Activated CD8-positive, alpha-beta memory T cell treated with anti-CD3 and anti-CD28 coated beads for 4 hours (primary cell): ENCODE results near the gene NGDN.

Experiments
- DNase-seq, 2 donors: peaks; one replicate each; pipeline ENCODE4 v3.0.0-alpha.2; 2020; ENCODE audit warnings: low read depth in 2 of 2

NGDN gene

GRCh38 chr14:23470947-23471346 is 1.4 kb downstream of the NGDN start:
- no peak for DNase-seq

GRCh38 chr14:23478109-23478759 is 8.7 kb downstream of the NGDN start:
- peak; percentile 15 to 33 for DNase-seq

DNA sequence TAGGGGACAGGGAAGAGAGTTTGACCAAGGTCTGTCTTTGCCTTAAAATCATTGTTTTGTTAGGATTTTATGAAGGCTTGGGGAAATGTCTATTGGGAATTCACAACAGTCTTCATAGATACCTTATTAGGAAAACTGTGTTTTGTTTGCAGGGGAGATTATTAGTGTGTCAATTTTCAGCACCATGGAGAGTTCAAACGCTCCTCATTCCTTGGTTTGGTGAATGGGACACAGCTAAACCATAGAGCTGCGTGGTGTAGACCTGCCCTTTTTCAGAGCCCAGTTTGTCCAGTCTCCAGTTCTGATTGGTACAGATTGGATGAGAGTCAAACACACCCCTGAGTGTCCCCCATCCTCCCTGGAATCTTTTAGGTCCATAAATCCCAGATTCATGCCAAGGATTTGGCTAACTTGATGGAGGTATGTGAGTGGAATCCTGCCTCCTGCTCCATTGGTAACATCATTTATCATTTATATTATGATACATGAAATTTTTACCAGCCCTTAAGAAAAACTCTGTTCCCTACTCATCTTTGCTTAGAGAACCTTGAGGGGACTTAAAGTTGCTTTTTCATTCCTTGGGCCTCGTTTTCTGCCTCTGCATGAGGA is 12.0 kb downstream of the NGDN start:
- DNase-seq, result no peak

- DNase-seq, result no peak
Observed at GRCh38 chr14:23481979-23482822, 12.7 kb downstream of the NGDN start.

GRCh38 chr14:23482823-23483148 is 13.3 kb downstream of the NGDN start:
- no peak for DNase-seq

DNA sequence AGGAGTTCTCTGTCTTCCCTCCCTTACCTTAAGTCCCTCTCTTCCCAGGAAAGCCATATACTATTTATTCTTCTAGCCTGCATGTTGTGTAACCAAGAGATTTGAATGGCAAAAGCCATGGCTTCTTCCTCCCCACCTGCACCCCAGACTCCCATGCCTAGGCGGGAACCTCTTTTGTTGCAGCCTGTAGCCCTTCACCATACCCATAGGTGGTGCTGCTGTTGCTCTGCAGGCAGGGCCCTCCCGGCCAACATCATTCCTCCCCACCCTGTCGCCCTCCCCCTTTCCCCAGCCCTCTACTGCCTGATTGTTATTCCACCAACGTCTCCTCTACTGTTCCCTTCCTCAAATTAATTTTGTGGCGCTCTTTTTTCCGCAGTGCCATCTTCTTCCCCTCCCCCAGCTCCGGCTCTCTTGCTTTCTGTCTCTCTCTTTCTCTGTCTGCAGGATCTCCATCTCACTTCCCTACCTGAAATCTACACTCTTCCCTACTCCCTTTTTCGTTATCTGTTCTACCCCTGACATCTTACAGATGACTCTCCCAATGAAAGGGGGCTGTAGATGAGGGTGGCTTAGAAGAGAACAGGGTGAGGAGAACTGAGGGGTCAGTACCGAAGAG is 13.8 kb downstream of the NGDN start:
- no peak for DNase-seq

- no peak for DNase-seq
Observed at GRCh38 chr14:23485326-23485725, 15.8 kb downstream of the NGDN start.

DNA sequence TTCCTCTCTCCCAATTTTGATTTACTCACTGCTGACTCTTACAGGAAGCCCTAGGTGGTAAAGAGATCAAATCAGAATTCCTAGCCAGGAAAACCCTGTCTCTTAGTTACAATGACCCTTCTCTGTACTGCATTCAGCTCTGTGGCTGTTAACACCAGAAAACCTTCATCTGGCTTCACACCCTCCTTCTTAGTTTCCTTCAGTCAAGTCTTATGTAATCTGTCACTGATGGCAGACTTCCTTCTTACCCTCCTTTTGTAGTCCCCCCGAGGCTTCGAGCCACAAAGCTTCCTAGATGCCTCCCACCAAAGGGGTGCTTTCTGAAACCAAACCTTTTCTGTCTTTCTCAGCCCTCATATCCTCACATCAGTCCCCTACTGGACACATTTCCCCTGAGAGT is 16.5 kb downstream of the NGDN start:
- no peak for DNase-seq

DNA sequence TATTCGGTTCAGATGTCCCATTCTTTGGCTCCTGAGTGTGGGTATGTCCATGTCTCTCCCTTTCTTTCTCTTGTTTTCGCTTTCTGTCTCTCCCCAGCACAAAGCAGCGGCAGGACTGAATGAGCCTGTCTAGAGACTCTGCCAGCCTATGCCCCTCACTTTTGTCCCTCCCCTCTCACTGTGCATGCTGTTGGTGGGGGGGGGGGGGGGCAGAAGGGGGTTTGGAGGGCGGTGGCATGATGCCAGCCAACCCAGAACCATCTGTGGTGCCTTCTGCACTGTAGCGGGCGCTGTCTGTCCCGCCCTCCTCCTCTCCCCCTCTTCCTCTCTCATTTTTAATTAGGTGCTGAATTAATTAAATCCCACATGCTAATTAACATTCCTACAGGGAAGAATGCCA is 17.7 kb downstream of the NGDN start:
- DNase-seq, result no peak

- no peak for DNase-seq
Observed at GRCh38 chr14:23492618-23493272, 23.2 kb downstream of the NGDN start.

GRCh38 chr14:23494223-23494622 is 24.7 kb downstream of the NGDN start:
- no peak for DNase-seq

GRCh38 chr14:23512156-23512555 is 42.7 kb downstream of the NGDN start:
- DNase-seq, result no peak

DNA sequence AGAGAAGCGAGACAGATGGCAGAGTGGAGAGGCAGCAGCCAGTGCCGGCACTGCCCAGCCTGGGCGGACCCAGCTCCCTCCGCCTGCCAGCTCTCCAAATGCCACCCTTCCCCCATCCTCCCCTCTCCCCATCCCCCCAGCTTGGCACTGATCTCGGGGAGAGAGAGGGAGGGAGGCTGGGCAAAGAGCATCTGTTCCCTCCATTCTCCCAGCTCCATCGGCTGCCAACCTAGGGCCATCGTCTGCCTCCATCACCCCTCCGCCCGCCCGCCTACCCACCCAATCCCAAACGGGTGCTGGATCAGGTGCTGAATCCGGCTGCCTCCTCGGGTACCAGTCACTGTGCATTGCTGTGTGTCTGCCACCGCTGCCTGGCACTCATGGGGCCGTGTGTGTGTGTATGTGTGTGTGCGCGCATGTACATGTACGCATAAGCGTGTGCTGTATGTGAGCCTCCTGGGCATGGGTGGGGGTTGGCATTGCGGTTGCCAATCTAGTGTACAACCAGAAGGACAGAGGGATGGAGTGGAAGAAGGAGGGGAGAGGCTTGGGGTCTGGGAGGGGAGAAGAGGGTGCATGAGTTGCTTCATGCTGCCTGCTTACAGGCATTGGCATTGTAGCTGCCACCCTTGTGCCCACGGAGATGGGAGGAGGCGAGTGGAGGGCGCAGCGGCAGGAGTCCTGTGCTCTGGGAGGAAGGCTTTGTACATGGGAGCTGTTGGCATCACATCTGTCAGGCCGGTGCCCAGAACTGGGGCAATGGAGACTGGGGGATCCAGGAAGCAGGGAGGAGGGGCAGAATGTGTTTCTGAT is 43.7 kb downstream of the NGDN start:
- no peak for DNase-seq

GRCh38 chr14:23513818-23514643 is 44.5 kb downstream of the NGDN start:
- DNase-seq, result no peak

- DNase-seq, result no peak
Observed at GRCh38 chr14:23514644-23514957, 45.1 kb downstream of the NGDN start.

GRCh38 chr14:23517650-23518326 is 48.3 kb downstream of the NGDN start:
- no peak for DNase-seq

GRCh38 chr14:23518709-23519108 is 49.2 kb downstream of the NGDN start:
- DNase-seq, result no peak

GRCh38 chr14:23520899-23521533 is 51.5 kb downstream of the NGDN start:
- no peak for DNase-seq
